Measurements from ENCODE around the gene SLC10A7. TPM values are rescaled to one million over a fixed set of nuclear protein-coding genes. Genes with fewer than 3 reads are reported as not detected.

The SLC10A7 gene
- total and polyA plus RNA-seq, 9 of the 15 experiments (the other 6 are each of a cell fraction or from before 2014, with no cell fraction given) = 6.4 to 22.8 (median 16.1) TPM

DNA sequence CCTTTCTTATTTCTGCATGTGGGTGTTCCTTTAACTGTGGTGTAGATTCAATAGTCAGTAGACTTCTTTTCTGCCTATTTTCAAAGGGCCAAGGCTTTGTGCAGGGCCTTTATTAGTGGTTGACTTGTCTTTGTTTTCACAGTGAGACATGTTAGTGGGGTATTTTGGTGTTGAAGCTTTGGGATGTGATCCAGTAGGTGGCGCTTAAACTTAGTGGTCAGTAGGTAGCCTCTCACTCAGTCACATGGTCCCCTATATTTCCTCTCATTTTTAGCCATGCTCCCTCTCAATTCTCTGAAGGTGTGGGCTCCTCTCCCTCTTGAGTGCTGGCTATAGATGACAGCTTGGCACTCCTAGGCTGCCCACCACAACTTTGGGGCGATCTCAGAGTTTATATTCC, 23.4 kb upstream of the SLC10A7 start (continued):
- TF ChIP-seq ELF2 (CRISPR knock-in tag; IDR thresholded peaks at IDR 0.05) (no peak), GATA2 (CRISPR knock-in tag; IDR thresholded peaks at IDR 0.05) (no peak), RBM14 (IDR thresholded peaks at IDR 0.05; ENCODE audit: borderline replicate concordance, insufficient read depth, low read depth, low read length) (no peak), ZNF57 (CRISPR knock-in tag; IDR thresholded peaks at IDR 0.05) (no peak), RB1 (IDR thresholded peaks at IDR 0.05; ENCODE audit: low read depth) (no peak), CCAR2 (IDR thresholded peaks at IDR 0.05; ENCODE audit: low read depth, low read length) (no peak), ARHGAP35 (IDR thresholded peaks at IDR 0.05; ENCODE audit: partially characterized antibody) (no peak), SMARCC2 (IDR thresholded peaks at IDR 0.05; ENCODE audit: low read depth) (no peak), MCM3 (IDR thresholded peaks at IDR 0.05) (no peak), PCBP1 (IDR thresholded peaks at IDR 0.05; ENCODE audit: low read depth, low read length, poor library complexity, severe bottlenecking) (no peak), ZNF224 (CRISPR knock-in tag; IDR thresholded peaks at IDR 0.05) (no peak)
- TF ChIP-seq, protein P1, sequence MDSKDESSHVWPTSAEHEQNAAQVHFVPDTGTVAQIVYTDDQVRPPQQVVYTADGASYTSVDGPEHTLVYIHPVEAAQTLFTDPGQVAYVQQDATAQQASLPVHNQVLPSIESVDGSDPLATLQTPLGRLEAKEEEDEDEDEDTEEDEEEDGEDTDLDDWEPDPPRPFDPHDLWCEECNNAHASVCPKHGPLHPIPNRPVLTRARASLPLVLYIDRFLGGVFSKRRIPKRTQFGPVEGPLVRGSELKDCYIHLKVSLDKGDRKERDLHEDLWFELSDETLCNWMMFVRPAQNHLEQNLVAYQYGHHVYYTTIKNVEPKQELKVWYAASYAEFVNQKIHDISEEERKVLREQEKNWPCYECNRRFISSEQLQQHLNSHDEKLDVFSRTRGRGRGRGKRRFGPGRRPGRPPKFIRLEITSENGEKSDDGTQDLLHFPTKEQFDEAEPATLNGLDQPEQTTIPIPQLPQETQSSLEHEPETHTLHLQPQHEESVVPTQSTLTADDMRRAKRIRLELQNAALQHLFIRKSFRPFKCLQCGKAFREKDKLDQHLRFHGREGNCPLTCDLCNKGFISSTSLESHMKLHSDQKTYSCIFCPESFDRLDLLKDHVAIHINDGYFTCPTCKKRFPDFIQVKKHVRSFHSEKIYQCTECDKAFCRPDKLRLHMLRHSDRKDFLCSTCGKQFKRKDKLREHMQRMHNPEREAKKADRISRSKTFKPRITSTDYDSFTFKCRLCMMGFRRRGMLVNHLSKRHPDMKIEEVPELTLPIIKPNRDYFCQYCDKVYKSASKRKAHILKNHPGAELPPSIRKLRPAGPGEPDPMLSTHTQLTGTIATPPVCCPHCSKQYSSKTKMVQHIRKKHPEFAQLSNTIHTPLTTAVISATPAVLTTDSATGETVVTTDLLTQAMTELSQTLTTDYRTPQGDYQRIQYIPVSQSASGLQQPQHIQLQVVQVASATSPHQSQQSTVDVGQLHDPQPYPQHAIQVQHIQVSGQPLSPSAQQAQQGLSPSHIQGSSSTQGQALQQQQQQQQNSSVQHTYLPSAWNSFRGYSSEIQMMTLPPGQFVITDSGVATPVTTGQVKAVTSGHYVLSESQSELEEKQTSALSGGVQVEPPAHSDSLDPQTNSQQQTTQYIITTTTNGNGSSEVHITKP (IDR thresholded peaks at IDR 0.05; ENCODE audit: partially characterized antibody) = no peak
- TF ChIP-seq, protein P2, sequence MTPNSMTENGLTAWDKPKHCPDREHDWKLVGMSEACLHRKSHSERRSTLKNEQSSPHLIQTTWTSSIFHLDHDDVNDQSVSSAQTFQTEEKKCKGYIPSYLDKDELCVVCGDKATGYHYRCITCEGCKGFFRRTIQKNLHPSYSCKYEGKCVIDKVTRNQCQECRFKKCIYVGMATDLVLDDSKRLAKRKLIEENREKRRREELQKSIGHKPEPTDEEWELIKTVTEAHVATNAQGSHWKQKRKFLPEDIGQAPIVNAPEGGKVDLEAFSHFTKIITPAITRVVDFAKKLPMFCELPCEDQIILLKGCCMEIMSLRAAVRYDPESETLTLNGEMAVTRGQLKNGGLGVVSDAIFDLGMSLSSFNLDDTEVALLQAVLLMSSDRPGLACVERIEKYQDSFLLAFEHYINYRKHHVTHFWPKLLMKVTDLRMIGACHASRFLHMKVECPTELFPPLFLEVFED (CRISPR knock-in tag; conservative IDR thresholded peaks at IDR 0.05) = no peak

Data from K562 (cell line).